ENCODE data around the gene PRDM9.

Gene PRDM9

DNA sequence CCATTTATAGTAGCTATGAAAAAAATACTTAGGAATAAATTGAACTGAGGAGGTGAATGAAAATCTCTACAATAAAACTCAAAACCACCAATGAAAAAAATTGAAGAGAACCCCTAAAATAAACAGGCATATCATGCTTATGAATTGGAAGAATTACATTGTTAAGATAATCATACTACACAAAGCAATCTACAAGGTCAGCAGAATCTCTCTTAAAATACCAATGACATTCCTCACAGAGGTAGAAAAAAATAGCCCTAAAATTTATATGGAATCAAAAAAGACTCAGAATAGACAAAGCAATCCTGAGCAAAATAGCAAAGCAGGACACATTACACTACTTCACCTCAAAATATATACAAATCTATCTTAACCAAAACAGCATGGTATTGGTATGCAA, 23.2 kb downstream of the PRDM9 start:
- no peaks in the 10 kb centered on the region for H3K9me3 ChIP-seq (ENCODE audit: insufficient read depth, low read depth, low read length)
- H3K36me3 ChIP-seq (ENCODE audit: insufficient read depth, low read depth, low read length), result no peaks in the 10 kb centered on the region
- no peak overlapping the region for H3K9ac ChIP-seq (ENCODE audit: low read depth, low read length)

GRCh38 chr5:23571059-23571458, 63.6 kb downstream of the PRDM9 start:
- Histone ChIP-seq H3K36me3 (ENCODE audit: insufficient read depth, low read depth, low read length) (no peaks in the 10 kb centered on the region), H3K4me3 (ENCODE audit: low read length) (no peak overlapping the region), H3K9me3 (ENCODE audit: insufficient read depth, low read depth, low read length) (no peaks in the 10 kb centered on the region), H3K27me3 (ENCODE audit: insufficient read depth, low read length) (no peaks in the 10 kb centered on the region), H3K4me1 (ENCODE audit: insufficient read depth, low read length) (no peaks in the 10 kb centered on the region), H3K9ac (ENCODE audit: low read depth, low read length) (no peak overlapping the region), H3K27ac (ENCODE audit: low read length) (no peak overlapping the region)

More for the DNA sequence above, 23.2 kb downstream of the PRDM9 start:
- Histone ChIP-seq H3K4me3 (ENCODE audit: low read length) (no peak overlapping the region), H3K27ac (ENCODE audit: low read length) (no peak overlapping the region), H3K4me1 (ENCODE audit: insufficient read depth, low read length) (peaks cover 4% of the 10 kb centered on the region; the same call in 1 of the 2 replicates), H3K27me3 (ENCODE audit: insufficient read depth, low read length) (no peaks in the 10 kb centered on the region)
